Mucosa of gallbladder (tissue), 1 donor: Measurements from ENCODE around the gene VWC2. TPM values are rescaled to one million over a fixed set of nuclear protein-coding genes. Genes with fewer than 3 reads are reported as not detected.
"Not testable (repeated sequence)": the region's sequence is repeated elsewhere in the genome, so short reads cannot be mapped to it uniquely, and the experiment has no call there.

Source experiments
- DNase-seq: peaks from one replicate; pipeline ENCODE4 v3.0.0-alpha.2; 2020; ENCODE audit warnings: low spot score
- total RNA-seq: library from RNA; stranded (reverse); gene quantifications from one replicate; pipeline ENCODE4 v1.2.1, GENCODE V29; 2021
- donor health status: DM: no; HTN: no; CAD: no.

VWC2 gene
- total RNA-seq, 1 donor from 2014 or later = 0.23 TPM

- DNase-seq = no peak
These were observed 77.6 kb downstream of the VWC2 start for GRCh38 chr7:49850921-49851613.

GRCh38 chr7:49851614-49851934 lies 78.1 kb downstream of the VWC2 start:
- not testable (repeated sequence) for DNase-seq

GRCh38 chr7:49852619-49853462 lies 79.4 kb downstream of the VWC2 start:
- DNase-seq = peak; percentile 51

GRCh38 chr7:49855281-49855980 lies 82.0 kb downstream of the VWC2 start:
- no peak for DNase-seq

- no peak for DNase-seq
These were observed 86.9 kb downstream of the VWC2 start for GRCh38 chr7:49860293-49860692.

GRCh38 chr7:49866076-49866735 lies 92.8 kb downstream of the VWC2 start:
- DNase-seq = no peak

- no peak for DNase-seq
These were observed 93.5 kb downstream of the VWC2 start for GRCh38 chr7:49866910-49867309.

GRCh38 chr7:49873420-49873819 lies 100.0 kb downstream of the VWC2 start:
- DNase-seq = no peak

GRCh38 chr7:49875336-49875735 lies 101.9 kb downstream of the VWC2 start:
- DNase-seq = no peak

GRCh38 chr7:49876202-49876601 lies 102.8 kb downstream of the VWC2 start:
- DNase-seq = no peak

- no peak for DNase-seq
These were observed 104.7 kb downstream of the VWC2 start for GRCh38 chr7:49878089-49878488.

- no peak for DNase-seq
These were observed 105.2 kb downstream of the VWC2 start for GRCh38 chr7:49878627-49879026.

- no peak for DNase-seq
These were observed 110.5 kb downstream of the VWC2 start for GRCh38 chr7:49883933-49884332.

GRCh38 chr7:49885593-49886285 lies 112.3 kb downstream of the VWC2 start:
- no peak for DNase-seq

GRCh38 chr7:49892481-49892880 lies 119.0 kb downstream of the VWC2 start:
- DNase-seq = no peak

GRCh38 chr7:49893131-49893530 lies 119.7 kb downstream of the VWC2 start:
- DNase-seq = no peak

GRCh38 chr7:49894543-49894942 lies 121.1 kb downstream of the VWC2 start:
- DNase-seq = no peak

GRCh38 chr7:49911909-49912308 lies 138.5 kb downstream of the VWC2 start:
- DNase-seq = no peak

- DNase-seq = no peak
These were observed 153.3 kb downstream of the VWC2 start for GRCh38 chr7:49926720-49927119.

- no peak for DNase-seq
These were observed 154.2 kb downstream of the VWC2 start for GRCh38 chr7:49927631-49928030.

GRCh38 chr7:49928787-49929186 lies 155.3 kb downstream of the VWC2 start:
- DNase-seq = no peak

GRCh38 chr7:49931627-49932026 lies 158.2 kb downstream of the VWC2 start:
- DNase-seq = no peak
